ENCODE results near the gene CDK17.

Gene CDK17

DNA sequence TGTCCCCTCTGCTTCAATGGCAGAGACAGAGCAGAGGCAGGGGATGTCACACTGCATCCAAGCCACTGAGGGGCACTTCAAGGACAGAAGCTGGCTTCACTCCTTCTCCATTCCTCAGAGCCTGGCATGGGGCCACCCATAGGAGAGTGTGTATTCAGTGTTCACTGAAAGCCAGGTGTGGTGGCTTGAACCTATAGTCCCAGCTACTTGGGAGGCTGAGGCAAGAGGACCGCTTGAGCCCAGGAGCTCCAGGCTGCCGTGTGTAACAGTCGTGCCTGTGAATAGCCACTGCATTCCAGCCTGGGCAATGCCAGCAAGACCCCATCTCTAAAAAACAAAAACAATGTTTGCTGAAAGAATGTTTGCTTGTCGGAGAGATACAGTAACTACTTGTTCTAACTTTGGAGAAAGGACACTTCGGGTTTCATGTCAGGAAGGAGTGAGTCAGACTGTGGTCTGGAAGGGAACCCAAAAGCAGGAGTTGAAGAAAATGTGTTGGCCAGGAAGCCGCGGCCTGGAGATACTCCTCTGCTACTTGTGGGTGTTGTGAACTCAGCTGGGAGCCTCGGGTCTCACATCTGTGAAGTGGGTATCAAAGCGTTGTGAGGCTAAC lies 162.7 kb downstream of the CDK17 start:
- DNase-seq (ENCODE audit: low read depth), result peak; percentile 32

- DNase-seq (ENCODE audit: low read depth), result no peak
These were observed 163.2 kb downstream of the CDK17 start for GRCh38 chr12:96237035-96237434.

- DNase-seq (ENCODE audit: low read depth), result no peak
These were observed 163.9 kb downstream of the CDK17 start for GRCh38 chr12:96236221-96236822.

- no peak for DNase-seq (ENCODE audit: low read depth)
These were observed 164.8 kb downstream of the CDK17 start for GRCh38 chr12:96235484-96235826.

GRCh38 chr12:96234591-96235483 lies 165.4 kb downstream of the CDK17 start:
- DNase-seq (ENCODE audit: low read depth), result no peak

GRCh38 chr12:96233939-96234461 lies 166.2 kb downstream of the CDK17 start:
- DNase-seq (ENCODE audit: low read depth), result no peak

GRCh38 chr12:96233168-96233567 lies 167.1 kb downstream of the CDK17 start:
- DNase-seq (ENCODE audit: low read depth), result no peak

- no peak for DNase-seq (ENCODE audit: low read depth)
These were observed 169.6 kb downstream of the CDK17 start for GRCh38 chr12:96230646-96231045.

DNA sequence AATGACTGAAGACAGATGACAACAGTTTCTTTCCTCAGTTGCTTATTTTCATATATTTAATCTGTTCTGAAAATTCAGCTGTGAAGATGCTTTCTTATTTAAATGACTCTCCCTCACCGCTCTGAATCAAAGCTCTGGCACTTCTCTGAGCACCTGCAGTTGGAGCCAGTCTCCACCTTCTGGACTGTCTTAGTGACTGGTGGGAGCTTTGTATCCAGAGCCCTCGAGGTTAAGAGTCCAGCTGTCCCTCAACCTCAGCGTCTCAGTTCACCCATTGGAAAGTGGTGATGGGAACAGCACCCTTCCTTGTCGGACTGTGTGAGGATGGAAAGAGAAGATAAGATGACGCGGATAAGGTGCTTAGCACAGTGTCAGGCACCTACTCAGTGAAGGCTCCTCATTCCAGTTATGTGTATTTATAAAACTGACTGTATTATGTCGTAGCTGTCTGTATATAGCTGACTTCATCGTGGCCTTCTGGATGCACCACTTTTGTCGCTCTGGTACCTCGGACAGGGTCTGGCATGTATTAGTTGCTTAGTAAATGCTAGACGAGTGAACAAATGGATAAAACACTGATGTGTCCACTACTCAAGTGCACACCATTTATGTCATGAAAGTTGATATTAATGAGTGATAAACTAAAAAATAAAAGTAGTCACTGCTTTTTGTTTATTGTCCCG lies 171.5 kb downstream of the CDK17 start:
- no peak for DNase-seq (ENCODE audit: low read depth)

Measured in activated T-cell treated with anti-CD3 and anti-CD28 coated beads for 24 hours (primary cell).